GM19452 (cell line): ENCODE results near the gene KCNAB3.

Experiments used
- ATAC-seq: cut with Tn5 transposase; IDR thresholded peaks from one replicate; pipeline ENCODE4 v1.9.1; 2021; ENCODE audit not compliant: unreplicated experiment

Gene KCNAB3

DNA sequence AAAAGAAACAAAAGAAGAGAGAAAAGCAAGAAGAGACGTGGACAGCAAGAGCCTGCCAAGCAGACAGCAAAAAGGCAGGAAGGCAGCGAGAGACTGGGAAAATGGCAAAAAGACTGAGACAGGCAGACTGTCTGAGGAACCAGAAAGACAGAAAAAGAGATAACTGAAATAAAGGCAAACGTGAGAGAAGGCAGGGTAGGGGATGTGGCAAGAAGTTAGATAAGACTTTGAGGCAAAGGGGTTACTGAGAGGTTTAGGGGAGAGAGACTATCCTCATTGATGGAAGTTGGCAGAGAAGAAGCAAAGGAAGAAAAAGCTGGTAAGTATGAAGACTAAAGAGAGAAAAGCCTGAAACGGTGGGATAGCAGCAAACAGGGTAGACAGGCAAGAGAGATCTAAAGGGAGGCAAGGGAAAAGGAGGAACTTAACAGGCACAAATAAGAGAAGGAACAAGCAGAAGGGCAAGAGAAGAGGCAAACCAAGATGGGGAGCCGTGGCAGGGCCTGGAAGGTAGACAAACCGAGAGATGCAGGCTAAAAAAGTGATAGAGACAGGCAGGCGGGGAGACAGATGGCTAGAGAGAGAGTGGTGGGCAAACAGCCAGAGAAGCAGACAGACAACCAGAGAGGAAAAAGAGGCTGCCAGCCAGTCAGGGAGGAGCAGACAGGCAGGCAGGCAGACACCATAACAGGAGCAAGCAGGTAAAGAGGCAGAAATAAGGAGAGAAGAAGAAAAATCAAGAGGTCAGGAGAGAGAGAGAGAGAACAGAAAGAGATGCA is 48.2 kb downstream of the KCNAB3 start:
- ATAC-seq: no peak

DNA sequence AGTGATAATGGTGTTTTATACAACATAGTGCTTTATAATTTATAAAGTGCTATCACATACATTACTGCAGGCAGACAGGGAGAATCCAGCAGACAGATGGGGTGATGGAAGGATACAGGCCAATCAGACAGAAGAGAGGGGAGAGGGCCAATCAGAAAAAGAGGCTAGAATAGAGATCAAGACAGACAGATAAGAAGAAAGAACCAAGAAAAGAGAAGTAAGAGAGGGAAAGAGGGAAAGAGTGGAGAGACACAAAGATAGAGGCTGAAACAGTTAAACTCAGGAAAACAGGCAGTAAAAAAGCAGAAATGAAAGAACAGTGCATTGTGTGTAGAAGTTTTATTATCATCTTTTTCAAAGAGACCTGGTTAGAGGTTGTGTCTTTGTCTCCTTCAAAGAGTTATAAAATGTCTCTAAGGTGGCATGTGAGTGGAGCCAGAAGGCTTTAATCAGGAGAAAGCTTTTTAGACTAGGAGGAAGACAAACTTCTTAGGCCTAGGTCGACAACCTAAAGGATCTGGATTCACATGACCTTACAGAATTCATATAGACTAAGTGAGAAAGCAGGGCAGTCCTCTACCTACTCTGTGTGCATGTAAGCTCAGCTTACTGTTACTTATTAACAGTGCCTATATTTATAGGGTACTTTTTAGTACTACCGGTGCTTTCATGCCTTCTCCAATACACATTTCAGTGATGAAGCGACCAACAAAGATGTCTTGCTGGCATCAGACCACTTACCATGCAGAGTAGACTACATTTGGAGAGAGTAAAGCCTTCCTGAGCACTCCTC is 49.4 kb downstream of the KCNAB3 start:
- no peak for ATAC-seq

DNA sequence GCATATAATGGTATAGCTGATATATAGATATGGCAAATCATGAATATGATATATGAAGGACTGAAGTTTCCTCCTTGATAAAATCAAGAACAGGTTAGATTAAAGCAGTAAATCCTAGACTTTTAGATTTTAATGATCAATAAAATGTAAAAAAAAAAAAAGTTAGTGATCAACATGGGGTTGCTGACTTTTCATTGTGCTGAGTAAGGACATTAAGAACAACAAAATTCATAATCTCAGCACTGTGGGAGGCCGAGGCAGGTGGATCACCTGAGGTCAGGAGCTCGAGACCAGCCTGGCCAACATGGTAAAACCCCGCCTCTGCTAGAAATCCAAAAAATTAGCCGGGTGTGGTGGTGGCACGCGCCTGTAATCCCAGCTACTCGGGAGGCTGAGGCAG is 51.4 kb downstream of the KCNAB3 start:
- no peak for ATAC-seq

DNA sequence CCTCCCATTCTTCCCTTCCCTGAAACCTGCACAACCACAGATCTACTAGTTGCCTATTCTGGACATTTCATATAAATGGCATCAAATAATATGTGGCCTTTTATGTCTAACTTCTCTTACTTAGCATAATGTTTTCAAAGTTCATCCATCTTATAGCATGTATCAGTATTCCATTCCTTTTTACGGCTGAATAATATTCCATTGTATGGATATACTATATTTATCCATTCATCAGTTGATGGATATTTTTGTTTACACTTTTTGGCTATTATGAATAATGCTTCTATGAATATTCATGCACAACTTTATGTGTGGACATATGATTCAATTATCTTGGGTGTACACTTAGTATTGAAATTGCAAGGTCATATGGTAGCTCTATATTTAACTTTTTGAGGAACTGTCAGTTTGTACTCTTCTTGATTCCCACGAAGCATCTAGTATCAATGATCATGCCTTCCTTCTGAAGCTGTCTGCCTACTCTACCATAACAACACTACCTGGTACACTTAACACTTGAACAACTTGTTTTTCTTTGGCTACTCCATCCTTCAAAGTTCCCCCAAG is 53.8 kb downstream of the KCNAB3 start:
- no peak for ATAC-seq

DNA sequence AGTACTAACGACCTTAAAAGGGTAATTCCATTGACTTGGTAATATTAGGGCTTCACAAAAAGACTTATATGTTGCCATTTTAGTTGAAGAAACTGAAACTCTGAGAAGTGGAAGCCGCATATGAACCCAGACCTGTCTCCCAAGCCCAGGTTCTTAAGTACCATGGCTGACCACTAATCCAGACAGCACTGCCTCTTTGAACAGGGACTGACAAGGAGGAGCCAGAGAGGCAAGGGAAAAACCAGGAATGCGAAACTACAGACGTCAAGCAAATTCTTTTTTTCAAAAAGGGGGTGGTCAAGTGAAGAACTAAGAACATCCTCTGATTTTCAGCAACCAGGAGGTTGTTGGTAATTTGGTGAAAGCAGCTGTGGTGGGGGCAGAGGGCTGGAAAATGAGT is 56.6 kb downstream of the KCNAB3 start:
- no peak for ATAC-seq
